SK-N-SH treated with all-trans-retinoic acid at 6 μM for 48 hours (cell line): ENCODE measurements around the gene METAP1D.

ENCODE experiments used
- ATAC-seq: fragments of 200-7000 bp; cut with Tn5 transposase; 3 replicates; pipeline ENCODE4 v1.9.1; 2020; ENCODE audit warnings: mild to moderate bottlenecking, moderate library complexity
- BACH2 ChIP-seq: fragments of 250-450 bp; sonication (Bioruptor Pico); IDR thresholded peaks from 2 replicates; pipeline ENCODE4 v1.9.0; 2021; ENCODE audit warnings: mild to moderate bottlenecking, borderline replicate concordance
- CSDC2 ChIP-seq: fragments of 250-450 bp; sonication (Bioruptor Pico); IDR thresholded peaks from 2 replicates; pipeline ENCODE4 v1.5.0; 2020; ENCODE audit warnings: mild to moderate bottlenecking, moderate library complexity
- ESRRG ChIP-seq: fragments of 250-450 bp; sonication (Bioruptor Pico); IDR thresholded peaks from 2 replicates; pipeline ENCODE4 v1.6.1; 2021; ENCODE audit warnings: mild to moderate bottlenecking
- GLIS3 ChIP-seq: fragments of 250-450 bp; sonication (Bioruptor Pico); IDR thresholded peaks from 2 replicates; pipeline ENCODE4 v1.5.0; 2020; ENCODE audit warnings: mild to moderate bottlenecking, moderate library complexity
- ISL1 ChIP-seq: fragments of 250-450 bp; sonication (Bioruptor Pico); IDR thresholded peaks from 2 replicates; pipeline ENCODE4 v2.1.2; 2022; ENCODE audit warnings: mild to moderate bottlenecking, moderate library complexity
- OSR1 ChIP-seq: fragments of 250-450 bp; sonication (Bioruptor Pico); IDR thresholded peaks from 2 replicates; pipeline ENCODE4 v1.8.0; 2022; ENCODE audit warnings: moderate library complexity, mild to moderate bottlenecking, inconsistent platforms
- POU6F1 ChIP-seq: fragments of 250-450 bp; sonication (Bioruptor Pico); IDR thresholded peaks from 2 replicates; pipeline ENCODE4 v1.8.0; 2021; ENCODE audit warnings: low read depth, mild to moderate bottlenecking, moderate library complexity, borderline replicate concordance
- PPARA ChIP-seq: fragments of 250-450 bp; sonication (Bioruptor Pico); IDR thresholded peaks from 2 replicates; pipeline ENCODE4 v1.5.0; 2020; ENCODE audit warnings: mild to moderate bottlenecking, borderline replicate concordance
- RARB ChIP-seq: fragments of 250-450 bp; sonication (Bioruptor Pico); IDR thresholded peaks from 2 replicates; pipeline ENCODE4 v1.8.0; 2021; ENCODE audit warnings: mild to moderate bottlenecking, moderate library complexity
- SNAI2 ChIP-seq: fragments of 250-450 bp; sonication (Bioruptor Pico); IDR thresholded peaks from 2 replicates; pipeline ENCODE4 v1.5.0; 2020; ENCODE audit warnings: mild to moderate bottlenecking, moderate library complexity
- TCF4 ChIP-seq: fragments of 250-450 bp; sonication (Bioruptor Pico); IDR thresholded peaks from 2 replicates; pipeline ENCODE4 v1.8.0; 2021; ENCODE audit warnings: mild to moderate bottlenecking, moderate library complexity, borderline replicate concordance
- TOX ChIP-seq: fragments of 250-450 bp; sonication (Bioruptor Pico); IDR thresholded peaks from 2 replicates; pipeline ENCODE4 v1.8.0; 2021; ENCODE audit warnings: mild to moderate bottlenecking, moderate library complexity, borderline replicate concordance
- ZC3H10 ChIP-seq: fragments of 250-450 bp; sonication (Bioruptor Pico); IDR thresholded peaks from 2 replicates; pipeline ENCODE4 v1.5.1; 2021; ENCODE audit warnings: mild to moderate bottlenecking, moderate library complexity
- ZFP3 ChIP-seq: fragments of 250-450 bp; sonication (Bioruptor Pico); IDR thresholded peaks from 2 replicates; pipeline ENCODE4 v1.5.0; 2020; ENCODE audit warnings: mild to moderate bottlenecking, moderate library complexity
- ZFP30 ChIP-seq: fragments of 450-650 bp; formaldehyde crosslinking; IDR thresholded peaks from 2 replicates; pipeline ENCODE4 v1.5.0; 2022; ENCODE audit warnings: mild to moderate bottlenecking, moderate library complexity
- ZNF565 ChIP-seq: fragments of 450-650 bp; formaldehyde crosslinking; conservative IDR thresholded peaks from 2 replicates; pipeline ENCODE4 v1.5.0; 2020; ENCODE audit warnings: low read depth, mild to moderate bottlenecking, moderate library complexity
- ZNF70 ChIP-seq: fragments of 450-650 bp; formaldehyde crosslinking; IDR thresholded peaks from 2 replicates; pipeline ENCODE4 v1.5.0; 2020; ENCODE audit warnings: mild to moderate bottlenecking, moderate library complexity
- ZNF8 ChIP-seq: fragments of 450-650 bp; formaldehyde crosslinking; IDR thresholded peaks from 2 replicates; pipeline ENCODE4 v1.5.0; 2020; ENCODE audit warnings: mild to moderate bottlenecking, moderate library complexity
- TF ChIP-seq, protein P1 (sequence below): fragments of 250-450 bp; sonication (Bioruptor Pico); IDR thresholded peaks from 2 replicates; pipeline ENCODE4 v1.8.0; 2020; ENCODE audit warnings: mild to moderate bottlenecking, moderate library complexity, borderline replicate concordance
- TF ChIP-seq, protein P2 (sequence below): fragments of 250-450 bp; sonication (Bioruptor Pico); IDR thresholded peaks from 2 replicates; pipeline ENCODE4 v1.5.1; 2021; ENCODE audit warnings: mild to moderate bottlenecking, moderate library complexity

The METAP1D gene

DNA sequence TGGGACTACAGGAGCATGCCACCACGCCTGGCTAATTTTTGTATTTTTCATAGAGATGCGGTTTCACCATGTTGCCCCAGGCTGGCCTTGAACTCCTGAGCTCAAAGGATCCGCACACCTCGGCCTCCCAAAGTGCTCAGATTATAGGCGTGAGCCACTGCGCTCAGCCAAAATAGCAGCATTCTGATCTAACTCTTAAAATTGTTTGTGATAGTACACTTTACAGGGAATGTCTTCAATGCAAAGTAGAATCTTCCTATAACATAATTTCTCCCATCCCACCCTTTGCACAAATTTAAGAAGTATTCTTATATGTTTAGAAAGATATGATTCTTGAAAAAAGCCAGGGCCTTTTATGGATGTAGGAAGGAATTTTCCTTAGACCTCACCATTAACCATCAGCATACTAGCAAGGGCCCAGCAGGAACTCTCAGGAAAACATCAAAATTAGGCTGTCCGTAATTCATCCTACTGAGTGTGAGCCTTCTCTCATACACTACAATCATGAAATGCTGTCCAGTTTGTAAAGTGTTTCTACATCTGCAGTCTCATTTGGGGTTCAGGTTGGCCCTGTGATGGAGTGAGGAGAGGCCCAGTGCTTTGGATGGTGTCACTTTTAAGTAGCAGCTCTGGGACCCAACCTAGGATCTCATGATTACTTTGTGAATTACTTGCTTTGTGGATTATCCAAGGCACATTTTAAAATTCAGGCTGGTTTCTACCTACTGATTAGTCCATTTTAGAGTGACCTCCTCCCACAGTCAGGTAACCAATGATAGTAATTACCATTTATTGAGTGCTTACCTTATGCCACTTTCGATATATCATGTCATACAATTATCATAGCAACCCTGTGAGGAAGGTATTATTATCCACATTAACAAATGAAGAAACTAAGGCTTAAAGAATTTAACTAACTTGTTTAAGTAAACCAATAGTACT is 48.1 kb downstream of the METAP1D start:
- ATAC-seq, result no peak
- TF ChIP-seq, protein P1, sequence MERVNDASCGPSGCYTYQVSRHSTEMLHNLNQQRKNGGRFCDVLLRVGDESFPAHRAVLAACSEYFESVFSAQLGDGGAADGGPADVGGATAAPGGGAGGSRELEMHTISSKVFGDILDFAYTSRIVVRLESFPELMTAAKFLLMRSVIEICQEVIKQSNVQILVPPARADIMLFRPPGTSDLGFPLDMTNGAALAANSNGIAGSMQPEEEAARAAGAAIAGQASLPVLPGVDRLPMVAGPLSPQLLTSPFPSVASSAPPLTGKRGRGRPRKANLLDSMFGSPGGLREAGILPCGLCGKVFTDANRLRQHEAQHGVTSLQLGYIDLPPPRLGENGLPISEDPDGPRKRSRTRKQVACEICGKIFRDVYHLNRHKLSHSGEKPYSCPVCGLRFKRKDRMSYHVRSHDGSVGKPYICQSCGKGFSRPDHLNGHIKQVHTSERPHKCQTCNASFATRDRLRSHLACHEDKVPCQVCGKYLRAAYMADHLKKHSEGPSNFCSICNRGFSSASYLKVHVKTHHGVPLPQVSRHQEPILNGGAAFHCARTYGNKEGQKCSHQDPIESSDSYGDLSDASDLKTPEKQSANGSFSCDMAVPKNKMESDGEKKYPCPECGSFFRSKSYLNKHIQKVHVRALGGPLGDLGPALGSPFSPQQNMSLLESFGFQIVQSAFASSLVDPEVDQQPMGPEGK (CRISPR knock-in tag), result no peak
- no peak for TF ChIP-seq RARB
- no peak for TF ChIP-seq CSDC2 (CRISPR knock-in tag)

DNA sequence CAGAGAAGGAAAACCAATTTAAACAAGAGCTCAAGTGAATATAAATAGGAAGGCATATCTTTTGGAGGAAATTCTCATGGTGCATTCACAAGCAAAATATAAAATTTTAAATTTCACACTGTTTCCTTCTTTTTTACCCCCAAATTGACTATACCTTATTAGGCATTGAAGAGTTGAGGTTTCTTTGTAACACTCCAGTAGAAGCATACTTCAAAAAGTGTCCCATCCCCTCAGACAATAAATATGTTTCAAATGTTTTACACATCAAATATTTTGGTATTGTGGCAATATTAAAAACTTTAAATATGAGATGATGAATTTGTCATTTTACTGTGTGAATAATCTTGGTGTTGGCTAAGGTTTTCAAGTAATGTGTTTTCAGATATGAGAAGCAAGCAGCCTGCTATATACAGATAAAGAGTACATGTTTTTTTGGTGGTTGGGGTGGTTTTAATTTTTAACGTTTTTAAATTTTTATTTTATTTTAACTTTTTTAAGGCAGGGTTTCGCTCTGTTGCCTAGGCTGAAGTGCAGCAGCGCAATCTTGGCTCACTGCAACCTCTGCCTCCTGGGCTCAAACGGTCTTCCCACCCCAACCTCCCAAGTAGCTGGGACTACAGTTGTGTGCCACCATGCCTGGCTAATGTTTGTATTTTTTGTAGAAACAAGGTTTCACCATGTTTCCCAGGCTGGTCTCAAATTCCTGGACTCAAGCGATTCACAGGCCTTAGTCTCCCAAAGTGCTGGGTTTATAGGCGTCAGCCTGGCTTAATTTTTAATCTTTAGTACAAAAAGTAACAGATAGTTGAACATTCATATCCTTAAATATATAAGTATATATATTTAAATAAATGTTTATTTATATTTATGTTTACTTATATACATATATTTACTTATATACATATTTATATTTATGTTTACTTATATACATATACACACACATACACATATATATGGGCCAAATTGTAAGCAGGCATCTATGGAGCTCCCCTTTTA is 49.1 kb downstream of the METAP1D start:
- ATAC-seq, result no peak
- TF ChIP-seq ZNF8 (CRISPR knock-in tag), result no peak

GRCh38 chr2:172049567-172050120 is 49.9 kb downstream of the METAP1D start:
- no peak for TF ChIP-seq ZNF70 (CRISPR knock-in tag)
- no peak for TF ChIP-seq ISL1
- TF ChIP-seq ZFP3 (CRISPR knock-in tag), result no peak
- TF ChIP-seq ZFP30, result no peak
- no peak for TF ChIP-seq SNAI2 (CRISPR knock-in tag)
- no peak for TF ChIP-seq CSDC2 (CRISPR knock-in tag)
- TF ChIP-seq PPARA (CRISPR knock-in tag), result no peak
- TF ChIP-seq POU6F1 (CRISPR knock-in tag), result no peak
- TF ChIP-seq OSR1 (CRISPR knock-in tag), result no peak
- TF ChIP-seq TCF4 (CRISPR knock-in tag), result no peak
- TF ChIP-seq GLIS3 (CRISPR knock-in tag), result no peak
- TF ChIP-seq ZNF565, result no peak
- TF ChIP-seq ZC3H10, result no peak
- TF ChIP-seq TOX (CRISPR knock-in tag), result no peak
- TF ChIP-seq, protein P2, sequence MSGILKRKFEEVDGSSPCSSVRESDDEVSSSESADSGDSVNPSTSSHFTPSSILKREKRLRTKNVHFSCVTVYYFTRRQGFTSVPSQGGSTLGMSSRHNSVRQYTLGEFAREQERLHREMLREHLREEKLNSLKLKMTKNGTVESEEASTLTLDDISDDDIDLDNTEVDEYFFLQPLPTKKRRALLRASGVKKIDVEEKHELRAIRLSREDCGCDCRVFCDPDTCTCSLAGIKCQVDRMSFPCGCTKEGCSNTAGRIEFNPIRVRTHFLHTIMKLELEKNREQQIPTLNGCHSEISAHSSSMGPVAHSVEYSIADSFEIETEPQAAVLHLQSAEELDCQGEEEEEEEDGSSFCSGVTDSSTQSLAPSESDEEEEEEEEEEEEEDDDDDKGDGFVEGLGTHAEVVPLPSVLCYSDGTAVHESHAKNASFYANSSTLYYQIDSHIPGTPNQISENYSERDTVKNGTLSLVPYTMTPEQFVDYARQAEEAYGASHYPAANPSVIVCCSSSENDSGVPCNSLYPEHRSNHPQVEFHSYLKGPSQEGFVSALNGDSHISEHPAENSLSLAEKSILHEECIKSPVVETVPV (CRISPR knock-in tag), result no peak
- TF ChIP-seq BACH2 (CRISPR knock-in tag), result no peak
- TF ChIP-seq, protein P1 (CRISPR knock-in tag), result no peak
- no peak for TF ChIP-seq ESRRG (CRISPR knock-in tag)
- TF ChIP-seq, all 23 proteins: peak for 0

More at GRCh38 chr2:172049567-172050120, 49.9 kb downstream of the METAP1D start:
- ATAC-seq, result no peak
